ENCODE data around the gene PNRC2. TPM values are rescaled to one million over a fixed set of nuclear protein-coding genes. Genes with fewer than 3 reads are reported as not detected.
A peak's percentile ranks its signal among the peaks of the same experiment; 100 is the strongest.
"Not testable (repeated sequence)": the region's sequence is repeated elsewhere in the genome, so short reads cannot be mapped to it uniquely, and the experiment has no call there.

PNRC2 gene
- total RNA-seq, 2 experiments from 2014 or later, result 133 to 142 TPM

DNA sequence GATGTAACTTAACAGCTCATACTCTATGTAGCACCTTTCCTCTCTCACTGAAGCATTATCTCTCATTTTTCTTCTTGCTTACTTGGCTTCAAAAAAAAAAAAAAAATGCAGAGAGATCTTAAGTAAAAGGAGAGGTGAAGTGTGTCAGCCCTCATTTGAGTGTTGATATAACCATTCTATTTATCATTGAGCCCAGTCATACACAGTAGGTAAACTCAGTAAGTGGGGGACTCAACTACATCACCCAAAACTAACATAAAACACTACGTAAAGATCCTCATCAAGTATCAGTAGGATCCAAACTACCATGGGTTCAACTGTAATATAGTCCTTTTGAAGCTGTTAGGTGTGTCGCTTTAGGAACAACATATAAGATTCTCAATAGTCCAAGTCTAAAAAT is 8.2 kb downstream of the PNRC2 start:
- H3K4me1 Mint-ChIP-seq, result peaks cover 62% of the 10 kb centered on the region
- POLR2A ChIA-PET, result interaction anchor here (0.9 to 1.8 kb wide), 3 partner anchors 8 to 12 kb away, joined by 3 to 6 read pairs (median 6); partner anchors contain the start of gene SRSF10

DNA sequence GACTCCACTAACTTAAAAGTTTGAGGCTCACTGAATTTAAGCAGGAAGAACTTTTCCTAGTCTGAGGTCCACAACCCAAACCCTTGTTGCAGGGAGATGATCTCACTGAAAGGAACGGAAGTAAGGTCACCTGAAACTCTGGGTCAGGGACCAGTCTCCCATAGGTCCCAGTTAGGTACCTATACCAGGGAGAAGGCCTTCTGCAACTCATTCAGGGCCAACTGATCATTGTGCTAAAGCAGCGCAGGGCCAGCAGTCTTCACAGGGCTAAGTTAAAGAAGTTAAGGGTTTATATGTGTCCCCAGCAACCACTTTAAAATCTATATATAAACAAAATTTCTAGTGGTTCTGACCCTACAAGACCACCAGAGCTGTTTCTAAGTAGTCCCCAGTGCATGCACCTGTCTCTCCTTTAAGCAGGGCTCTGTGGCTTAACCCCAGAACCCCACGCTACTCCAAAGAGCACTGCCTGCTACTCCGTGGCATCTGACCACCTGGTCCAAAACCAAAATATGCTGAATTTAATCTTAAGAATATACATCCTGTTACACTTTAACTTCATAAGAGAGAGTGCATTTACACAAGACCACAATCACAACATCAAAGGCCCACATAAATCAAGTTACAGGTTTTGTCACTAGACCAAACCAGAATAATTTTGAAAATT is 17.7 kb downstream of the PNRC2 start:
- DNase-seq, result no peak

More for the DNA sequence above, 8.2 kb downstream of the PNRC2 start:
- no peaks in the 10 kb centered on the region for H3K9me3 Mint-ChIP-seq (ENCODE audit: low read depth)
- intact Hi-C loops (cut with DNase I, micrococcal nuclease), result loop anchor here in 1 of 2 experiments (10.0 kb wide), 1 partner anchor 273 kb away; the partner anchor contains the start of gene RPL11
- ATAC-seq (no peak), DNase-seq (no peak)
- peaks cover 68% of the 10 kb centered on the region for H3K36me3 Mint-ChIP-seq (ENCODE audit: low read depth)
- CTCF ChIA-PET, result interaction anchor here (0.7 kb wide), 1 partner anchor 178 kb away, joined by 3 read pairs; no protein-coding TSS in a partner anchor
- no peaks in the 10 kb centered on the region for H3K27me3 Mint-ChIP-seq
- H3K27ac Mint-ChIP-seq, result peak overlapping the region; percentile 70
- no peak overlapping the region for H3K4me3 Mint-ChIP-seq

DNA sequence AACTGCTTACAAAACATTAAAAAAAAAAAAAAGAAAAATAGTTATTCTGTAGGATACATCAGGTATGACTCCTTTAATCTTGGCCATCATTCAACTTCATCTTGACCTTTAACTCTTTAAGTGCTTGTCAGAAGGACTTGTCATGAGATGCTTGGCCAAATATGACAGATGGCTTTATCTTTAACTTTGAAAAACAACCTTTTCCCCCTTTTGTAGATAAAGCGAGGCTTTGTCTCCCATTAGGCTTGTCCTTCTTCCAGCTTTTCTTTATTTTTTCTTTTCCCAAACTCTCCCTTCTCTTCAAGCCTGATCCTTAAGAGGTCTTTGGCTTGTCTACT is 18.2 kb downstream of the PNRC2 start:
- Mint-ChIP-seq H3K36me3 (ENCODE audit: low read depth) (peaks cover 60% of the 10 kb centered on the region), H3K4me3 (peak overlapping the region; percentile 97), H3K9me3 (ENCODE audit: low read depth) (no peaks in the 10 kb centered on the region), H3K4me1 (peaks cover 49% of the 10 kb centered on the region), H3K27ac (peak overlapping the region; percentile 100), H3K27me3 (no peaks in the 10 kb centered on the region)
- ATAC-seq (no peak), DNase-seq (no peak)
- intact Hi-C loops (cut with DNase I, micrococcal nuclease), result loop anchor here in 1 of 2 experiments (10.0 kb wide), 1 partner anchor 667 kb away; the partner anchor contains the start of gene SRRM1
- ChIA-PET POLR2A (interaction anchor here (2.8 kb wide), 2 partner anchors 13 to 18 kb away, joined by 14 to 20 read pairs; partner anchors contain the start of gene PNRC2), CTCF (interaction anchor here (1.2 kb wide), 1 partner anchor 11 kb away, joined by 3 read pairs; no protein-coding TSS in a partner anchor)

More for the DNA sequence above, 17.7 kb downstream of the PNRC2 start:
- ChIA-PET CTCF (interaction anchor here (1.2 to 2.0 kb wide), 2 partner anchors 12 to 13 kb away, joined by 3 to 10 read pairs; no protein-coding TSS in a partner anchor), POLR2A (interaction anchor here (2.8 kb wide), 2 partner anchors 12 to 17 kb away, joined by 14 to 20 read pairs; partner anchors contain the start of gene PNRC2)
- Mint-ChIP-seq H3K4me1 (peaks cover 51% of the 10 kb centered on the region), H3K27ac (peak overlapping the region; percentile 100), H3K9me3 (ENCODE audit: low read depth) (no peaks in the 10 kb centered on the region), H3K36me3 (ENCODE audit: low read depth) (peaks cover 65% of the 10 kb centered on the region), H3K4me3 (peak overlapping the region; percentile 97), H3K27me3 (no peaks in the 10 kb centered on the region)
- intact Hi-C loops (cut with DNase I, micrococcal nuclease), result loop anchor here in 1 of 2 experiments (10.0 kb wide), 1 partner anchor 667 kb away; the partner anchor contains the start of gene SRRM1
- no peak for ATAC-seq

DNA sequence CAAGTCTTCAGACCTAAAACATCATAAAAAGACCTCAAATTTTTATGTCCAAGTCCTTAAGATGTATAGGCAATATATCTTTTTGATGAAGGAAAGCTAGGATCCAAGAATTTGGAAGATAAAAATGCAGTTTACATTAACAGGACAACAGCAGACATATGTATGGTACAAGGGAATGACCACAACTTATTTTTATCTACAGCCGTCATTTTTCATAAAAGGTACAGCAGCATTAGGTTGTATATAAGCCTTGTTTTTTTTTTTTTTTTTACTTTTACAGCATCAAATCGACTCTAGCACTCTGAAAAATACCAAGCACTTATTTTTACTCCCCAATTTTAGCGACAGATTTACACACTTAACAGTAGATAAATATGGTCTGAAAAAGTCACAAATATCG is 19.2 kb downstream of the PNRC2 start:
- no peak for DNase-seq
- H3K4me1 Mint-ChIP-seq, result peaks cover 49% of the 10 kb centered on the region
- H3K4me3 Mint-ChIP-seq, result peak overlapping the region; percentile 97
- peak overlapping the region; percentile 100 for H3K27ac Mint-ChIP-seq
- intact Hi-C loops (cut with DNase I, micrococcal nuclease), result loop anchor here in 1 of 2 experiments (10.0 kb wide), 1 partner anchor 666 kb away; the partner anchor contains the start of gene SRRM1
- H3K27me3 Mint-ChIP-seq, result no peaks in the 10 kb centered on the region
- ChIA-PET CTCF (interaction anchor here (0.7 to 1.6 kb wide), 2 partner anchors 15 to 235 kb away, joined by 3 to 5 read pairs; partner anchors contain the start of gene ELOA), POLR2A (interaction anchor here (1.8 kb wide), 1 partner anchor 11 kb away, joined by 6 read pairs; no protein-coding TSS in a partner anchor)
- no peak for ATAC-seq
- H3K9me3 Mint-ChIP-seq (ENCODE audit: low read depth), result no peaks in the 10 kb centered on the region
- peaks cover 54% of the 10 kb centered on the region for H3K36me3 Mint-ChIP-seq (ENCODE audit: low read depth)

DNA sequence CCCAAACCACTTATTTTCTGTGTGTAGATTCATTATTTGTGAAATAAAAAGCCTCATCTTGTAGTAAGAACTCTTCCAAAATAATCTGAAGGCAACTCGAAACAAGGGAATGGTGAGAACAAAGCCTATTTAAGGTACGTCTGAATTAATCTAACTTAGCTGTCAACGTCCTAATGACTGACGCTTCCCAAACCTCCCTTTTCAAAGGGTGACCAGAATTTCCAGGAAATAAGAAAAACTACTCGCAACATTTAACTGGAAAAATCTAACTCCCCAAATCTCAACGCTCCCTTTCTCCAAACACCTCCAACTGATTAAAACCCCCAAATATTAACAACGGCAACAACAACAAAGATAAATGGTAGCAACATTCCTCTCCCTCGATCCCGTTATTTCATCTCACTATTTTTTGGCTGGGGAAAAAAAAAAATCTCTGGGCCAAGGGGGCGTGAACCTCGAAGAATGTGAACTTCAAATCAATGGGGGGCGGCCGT is 19.8 kb downstream of the PNRC2 start:
- Mint-ChIP-seq H3K9me3 (ENCODE audit: low read depth) (no peaks in the 10 kb centered on the region), H3K4me1 (peaks cover 45% of the 10 kb centered on the region), H3K27me3 (no peaks in the 10 kb centered on the region), H3K4me3 (peak overlapping the region; percentile 97), H3K36me3 (ENCODE audit: low read depth) (peaks cover 48% of the 10 kb centered on the region), H3K27ac (peak overlapping the region; percentile 100)
- POLR2A ChIA-PET, result interaction anchor here (0.6 to 1.8 kb wide), 3 partner anchors 12 to 170 kb away, joined by 3 to 16 read pairs (median 6); partner anchors contain the start of gene PNRC2
- intact Hi-C loops (cut with DNase I, micrococcal nuclease), result loop anchor here in 1 of 2 experiments (10.0 kb wide), 1 partner anchor 665 kb away; the partner anchor contains the start of gene SRRM1
- CTCF ChIA-PET, result interaction anchor here (0.7 to 1.6 kb wide), 2 partner anchors 15 to 236 kb away, joined by 3 to 5 read pairs; partner anchors contain the start of gene ELOA
- DNase-seq, result no peak
- no peak for ATAC-seq

DNA sequence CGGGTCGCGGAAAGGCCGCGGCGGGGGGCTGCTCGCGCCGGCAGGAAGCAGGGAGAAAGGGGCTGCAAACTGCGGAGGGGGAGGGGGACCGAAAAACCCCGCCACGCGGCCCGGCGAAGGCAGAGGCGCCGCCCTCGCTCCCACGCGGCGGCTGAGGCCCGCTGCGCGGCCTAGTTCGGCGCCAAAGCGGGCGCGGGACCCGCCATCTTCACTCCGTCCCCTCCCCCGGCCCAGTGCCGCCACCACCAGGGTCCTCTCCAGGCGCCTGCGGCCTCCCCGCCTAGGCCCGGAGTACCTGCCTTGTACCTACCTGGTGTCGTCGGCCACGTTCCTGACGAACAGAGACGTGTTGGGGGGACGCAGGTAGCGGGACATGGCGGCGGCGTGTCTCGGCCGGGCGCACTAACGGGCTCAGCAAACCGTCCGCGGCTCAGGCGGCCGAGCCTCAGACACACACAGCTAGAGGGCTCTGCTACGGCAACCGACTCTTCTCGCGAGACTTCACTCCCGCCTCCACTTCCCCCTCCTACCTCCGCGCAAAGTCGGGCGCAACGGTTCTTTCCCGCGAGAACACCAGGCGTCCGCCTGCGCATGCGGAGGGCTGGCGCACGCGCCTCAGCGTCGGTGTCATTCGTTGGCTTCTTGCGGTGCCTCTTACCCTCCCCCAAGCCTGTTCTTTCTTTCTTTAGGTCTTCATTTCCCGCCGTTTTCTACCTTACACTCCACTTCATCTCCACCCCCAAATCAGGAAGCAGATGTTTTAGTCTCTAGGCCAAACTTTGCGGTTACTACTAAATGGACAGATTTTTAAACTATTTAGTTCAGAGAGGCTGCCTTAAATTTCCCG is 20.5 kb downstream of the PNRC2 start, which contains the start of gene SRSF10:
TSS of gene SRSF10 (minus strand) at position 447 of the 847 bp plus-strand sequence. CDS start at position 375, 72 bp downstream.
- ChIA-PET POLR2A (interaction anchor here (0.6 to 1.8 kb wide), 4 partner anchors 12 to 169 kb away, joined by 3 to 16 read pairs (median 6); partner anchors contain the start of gene PNRC2), CTCF (interaction anchor here (1.1 to 1.6 kb wide), 2 partner anchors 16 to 171 kb away, joined by 3 to 5 read pairs; no protein-coding TSS in a partner anchor)
- Mint-ChIP-seq H3K9me3 (ENCODE audit: low read depth) (no peaks in the 10 kb centered on the region), H3K27ac (peak within 1 kb of the TSS; percentile 100), H3K4me3 (peak within 1 kb of the TSS; percentile 97), H3K27me3 (no peaks in the 10 kb centered on the region), H3K4me1 (peaks cover 38% of the 10 kb centered on the region), H3K36me3 (ENCODE audit: low read depth) (peaks cover 41% of the 10 kb centered on the region)
- ATAC-seq, result peak; percentile 94
- DNase-seq, result peak; percentile 99
- intact Hi-C loops (cut with DNase I, micrococcal nuclease), result loop anchor here (1.0 to 10.0 kb wide), 12 partner anchors 21 to 1267 kb away; partner anchors contain the start of genes HMGCL (in 2 of the 2), PNRC2 (in 2 of the 2), SRRM1 (in 2 of the 2) and FUCA1 (in 1 of the 2)

DNA sequence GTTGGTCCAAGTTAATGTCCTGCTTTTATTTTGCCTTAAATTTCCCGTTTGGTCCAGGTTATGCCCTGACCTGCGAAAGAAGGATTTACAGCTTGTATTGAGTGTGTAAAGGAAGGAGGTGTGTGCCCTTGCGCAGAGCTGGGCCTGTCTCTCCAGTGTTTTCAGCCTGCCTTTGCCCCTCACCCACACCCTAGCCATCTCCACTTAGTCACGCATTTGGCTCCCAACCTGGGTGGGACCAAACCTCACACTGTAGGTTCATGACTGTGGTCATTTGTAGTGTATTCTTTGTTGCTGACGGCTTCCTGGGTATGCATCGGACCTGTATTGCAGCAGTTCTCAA is 21.1 kb downstream of the PNRC2 start:
- H3K4me1 Mint-ChIP-seq, result peaks cover 35% of the 10 kb centered on the region
- ATAC-seq (peak; percentile 62), DNase-seq (peak; percentile 76)
- H3K4me3 Mint-ChIP-seq, result peak overlapping the region; percentile 97
- H3K9me3 Mint-ChIP-seq (ENCODE audit: low read depth), result no peaks in the 10 kb centered on the region
- no peaks in the 10 kb centered on the region for H3K27me3 Mint-ChIP-seq
- peak overlapping the region; percentile 100 for H3K27ac Mint-ChIP-seq
- peaks cover 38% of the 10 kb centered on the region for H3K36me3 Mint-ChIP-seq (ENCODE audit: low read depth)
- ChIA-PET CTCF (interaction anchor here (0.6 to 1.1 kb wide), 2 partner anchors 31 to 171 kb away, joined by 3 to 6 read pairs; no protein-coding TSS in a partner anchor), POLR2A (interaction anchor here (0.6 to 1.8 kb wide), 4 partner anchors 13 to 79 kb away, joined by 3 to 16 read pairs (median 6); partner anchors contain the start of gene PNRC2)
- intact Hi-C loops (cut with DNase I, micrococcal nuclease), result loop anchor here (1.0 to 2.0 kb wide), 11 partner anchors 21 to 1266 kb away; partner anchors contain the start of genes HMGCL (in 2 of the 2), PNRC2 (in 2 of the 2), FUCA1 (in 1 of the 2) and GALE (in 1 of the 2)

DNA sequence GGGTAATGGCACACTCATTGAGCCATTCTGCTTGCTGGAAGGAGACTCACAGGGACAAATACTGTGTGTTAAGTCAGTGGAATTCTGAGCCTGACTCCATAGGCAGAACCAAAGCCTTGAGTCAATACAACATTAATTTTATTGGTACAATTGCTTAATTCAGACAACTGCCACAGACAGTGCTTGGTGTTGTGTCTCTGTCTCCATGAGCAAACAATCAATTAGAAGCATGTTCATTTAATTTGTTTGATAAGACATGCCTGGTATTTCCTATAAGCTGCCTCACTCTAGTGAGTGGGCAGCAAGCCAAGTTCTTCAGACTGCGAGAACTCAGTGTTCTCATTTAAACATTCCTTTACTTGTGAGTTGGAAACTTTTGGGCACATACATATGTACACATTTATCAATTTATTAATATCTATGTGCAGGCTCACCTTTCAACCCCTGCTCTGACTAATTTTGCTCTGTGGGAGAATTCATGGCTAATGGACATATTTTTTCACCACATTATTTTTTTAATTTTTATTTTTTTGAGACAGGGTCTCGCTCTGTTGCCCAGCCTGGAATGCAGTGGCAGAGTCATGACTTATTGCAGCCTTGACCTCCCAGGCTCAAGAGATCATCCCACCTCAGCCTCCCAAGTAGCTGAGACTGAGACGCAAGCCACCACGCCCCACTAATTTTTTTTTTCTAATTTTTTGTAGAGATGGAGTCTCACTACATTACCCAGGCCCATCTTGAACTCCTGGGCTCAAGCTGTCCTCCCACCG is 25.0 kb downstream of the PNRC2 start:
- ChIA-PET POLR2A (interaction anchor here (0.7 kb wide), 1 partner anchor 961 kb away, joined by 8 read pairs; no protein-coding TSS in a partner anchor), CTCF (no interaction called here)
- no peak for ATAC-seq
- Mint-ChIP-seq H3K9me3 (ENCODE audit: low read depth) (no peaks in the 10 kb centered on the region), H3K27ac (no peak overlapping the region), H3K4me1 (peaks cover 16% of the 10 kb centered on the region), H3K27me3 (no peaks in the 10 kb centered on the region), H3K4me3 (no peak overlapping the region), H3K36me3 (ENCODE audit: low read depth) (peaks cover 1% of the 10 kb centered on the region)
- no peak for DNase-seq
- intact Hi-C loops (cut with DNase I, micrococcal nuclease), result no loop called here

DNA sequence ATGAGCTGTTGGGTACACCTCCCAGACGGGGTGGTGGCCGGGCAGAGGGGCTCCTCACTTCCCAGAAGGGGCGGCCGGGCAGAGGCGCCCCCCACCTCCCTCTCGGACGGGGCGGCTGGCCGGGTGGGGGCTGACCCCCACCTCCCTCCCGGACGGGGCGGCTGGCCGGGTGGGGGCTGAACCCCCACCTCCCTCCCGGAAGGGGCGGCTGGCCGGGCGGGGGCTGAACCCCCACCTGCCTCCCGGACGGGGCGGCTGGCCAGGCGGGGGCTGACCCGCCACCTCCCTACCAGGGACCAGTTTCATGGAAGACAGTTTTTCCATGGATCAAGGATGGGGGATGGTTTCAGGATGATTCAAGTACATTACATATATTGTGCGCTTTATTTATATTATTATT is 27.4 kb downstream of the PNRC2 start:
- CTCF ChIA-PET; ATAC-seq; H3K4me3 Mint-ChIP-seq; H3K4me1 Mint-ChIP-seq; H3K9me3 Mint-ChIP-seq (ENCODE audit: low read depth); H3K27me3 Mint-ChIP-seq; DNase-seq; H3K27ac Mint-ChIP-seq; intact Hi-C loops (cut with DNase I, micrococcal nuclease); H3K36me3 Mint-ChIP-seq (ENCODE audit: low read depth): not testable (repeated sequence)
- POLR2A ChIA-PET, result interaction anchor here (0.6 kb wide), 1 partner anchor 14 kb away, joined by 3 read pairs; no protein-coding TSS in a partner anchor

Measured in activated CD4-positive, alpha-beta T cell treated with anti-CD3 and anti-CD28 coated beads for 36 hours (primary cell).